Lung (tissue), 12 donors: ENCODE results near the gene SIGLEC9. TPM values are rescaled to one million over a fixed set of nuclear protein-coding genes. Genes with fewer than 3 reads are reported as not detected.

Experiments used
- ATAC-seq: fragments of 200-7000 bp; cut with Tn5 transposase; one replicate; pipeline ENCODE4 v1.9.1; 2020; ENCODE audit warnings: moderate number of reproducible peaks; ENCODE audit not compliant: insufficient read depth, low FRiP score
- DNase-seq, 3 donors: peaks; one replicate each; pipeline ENCODE4 v3.0.0-alpha.2; 2013 to 2017
- H3K27ac ChIP-seq, 2 donors: one replicate each; pipeline ENCODE4 v1.5.1; 2013; ENCODE audit warnings: mild to moderate bottlenecking in 2 of 2, moderate library complexity in 2 of 2, control low read depth in 1 of 2, inconsistent platforms in 1 of 2, low read depth in 1 of 2, low read length in 1 of 2
- H3K27me3 ChIP-seq, 3 donors: one replicate each; pipeline ENCODE4 v1.5.1; 2013; ENCODE audit warnings: low read length in 2 of 3; ENCODE audit not compliant: control insufficient read depth in 3 of 3, insufficient read depth in 3 of 3
- H3K36me3 ChIP-seq, 4 donors: one replicate each; pipeline ENCODE4 v1.5.1; 2013; ENCODE audit warnings: low read length in 4 of 4, mild to moderate bottlenecking in 1 of 4, moderate library complexity in 1 of 4; ENCODE audit not compliant: control insufficient read depth in 4 of 4, insufficient read depth in 4 of 4
- H3K4me1 ChIP-seq, 5 donors: one replicate each; pipeline ENCODE4 v1.5.1; 2013; ENCODE audit warnings: low read length in 5 of 5, mild to moderate bottlenecking in 2 of 5, moderate library complexity in 1 of 5; ENCODE audit not compliant: control insufficient read depth in 5 of 5, insufficient read depth in 5 of 5
- H3K4me3 ChIP-seq: one replicate; pipeline ENCODE4 v1.5.1; 2013; ENCODE audit warnings: mild to moderate bottlenecking, control low read depth, moderate library complexity
- H3K9ac ChIP-seq, 2 donors: one replicate each; pipeline ENCODE4 v1.5.1; 2013; ENCODE audit warnings: low read length in 2 of 2, control low read depth in 1 of 2; ENCODE audit not compliant: insufficient read depth in 1 of 2
- H3K9me3 ChIP-seq, 4 donors: one replicate each; pipeline ENCODE4 v1.5.1; 2013; ENCODE audit warnings: low read length in 3 of 4, mild to moderate bottlenecking in 1 of 4, moderate library complexity in 1 of 4; ENCODE audit not compliant: control insufficient read depth in 4 of 4, insufficient read depth in 3 of 4
- WGBS, 2 donors: extraction: QIAGEN DNeasy Blood & Tissue Kit; methylation state at CpG; one replicate each; pipeline ENCODE4 v1.1.7; 2013; 5-methylcytosine and 5-hydroxymethylcytosine counted together
- polyA plus RNA-seq, 2 donors: library from polyadenylated mRNA; stranded (reverse); fragments of 200-250 nt; gene quantifications; one replicate each; pipeline ENCODE4 v1.2.1, GENCODE V29; 2013
- total RNA-seq, 2 donors: library from RNA; depleted of rRNA in 1 of 2; stranded (reverse); fragments of >200 nt in 1 of 2; gene quantifications; one replicate each; pipeline ENCODE4 v1.2.1, GENCODE V29; 2014 to 2021
- TF ChIP-seq, protein P1 (sequence below): IDR thresholded peaks from 2 replicates; pipeline ENCODE4 v1.5.1; 2012; ENCODE audit warnings: mild to moderate bottlenecking; ENCODE audit errors: control extremely low read depth, extremely low read depth
- donor health status: control.
- donor health status: control.
- donor health status: Bipolar disorder and iron deficiency.
- donor health status: healthy.
- donor health status: DM: yes; HTN: yes; CAD: no.

Gene SIGLEC9
- total and polyA plus RNA-seq, 4 donors: 4.3 to 57.0 (median 15.1) TPM

DNA sequence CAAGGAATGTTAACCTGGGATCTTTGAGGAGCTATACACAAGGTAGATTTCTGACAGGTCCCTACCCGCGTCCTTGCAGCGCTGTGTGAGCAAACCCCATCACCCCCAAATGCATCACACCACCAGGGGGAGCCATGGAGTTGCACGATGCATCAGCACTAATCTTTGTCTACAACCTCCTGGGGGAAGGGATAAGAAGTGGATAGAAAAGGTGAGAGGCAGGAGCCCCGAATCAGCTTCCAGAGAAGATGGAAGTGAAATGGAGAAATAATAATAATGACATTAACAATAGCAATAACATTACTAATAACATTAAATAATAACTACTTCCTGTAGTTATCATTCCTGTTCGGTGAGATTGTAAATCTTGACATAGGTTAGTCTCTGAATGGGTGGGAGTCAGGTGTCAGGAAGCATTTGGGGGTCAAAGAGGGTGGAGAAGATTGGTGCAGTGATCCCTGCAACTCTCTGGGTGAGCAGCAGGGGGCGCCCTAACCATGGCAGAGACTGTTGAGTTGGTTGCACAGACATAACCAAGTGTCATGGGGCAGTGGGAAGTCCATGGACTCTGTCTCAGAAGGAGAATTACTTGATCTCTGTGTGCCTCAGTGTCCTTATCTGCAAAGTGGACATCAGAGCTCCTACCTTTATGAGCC is 33.9 kb downstream of the SIGLEC9 start:
- peaks cover 0 to 2% (median 0%) of the 10 kb centered on the region in 4 donors for H3K9me3 ChIP-seq
- TF ChIP-seq, protein P1, sequence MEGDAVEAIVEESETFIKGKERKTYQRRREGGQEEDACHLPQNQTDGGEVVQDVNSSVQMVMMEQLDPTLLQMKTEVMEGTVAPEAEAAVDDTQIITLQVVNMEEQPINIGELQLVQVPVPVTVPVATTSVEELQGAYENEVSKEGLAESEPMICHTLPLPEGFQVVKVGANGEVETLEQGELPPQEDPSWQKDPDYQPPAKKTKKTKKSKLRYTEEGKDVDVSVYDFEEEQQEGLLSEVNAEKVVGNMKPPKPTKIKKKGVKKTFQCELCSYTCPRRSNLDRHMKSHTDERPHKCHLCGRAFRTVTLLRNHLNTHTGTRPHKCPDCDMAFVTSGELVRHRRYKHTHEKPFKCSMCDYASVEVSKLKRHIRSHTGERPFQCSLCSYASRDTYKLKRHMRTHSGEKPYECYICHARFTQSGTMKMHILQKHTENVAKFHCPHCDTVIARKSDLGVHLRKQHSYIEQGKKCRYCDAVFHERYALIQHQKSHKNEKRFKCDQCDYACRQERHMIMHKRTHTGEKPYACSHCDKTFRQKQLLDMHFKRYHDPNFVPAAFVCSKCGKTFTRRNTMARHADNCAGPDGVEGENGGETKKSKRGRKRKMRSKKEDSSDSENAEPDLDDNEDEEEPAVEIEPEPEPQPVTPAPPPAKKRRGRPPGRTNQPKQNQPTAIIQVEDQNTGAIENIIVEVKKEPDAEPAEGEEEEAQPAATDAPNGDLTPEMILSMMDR: peak; percentile 20
- peaks cover 0 to 3% (median 0%) of the 10 kb centered on the region in 5 donors for H3K4me1 ChIP-seq
- 19 to 33% methylated on average over 7 of the region's 7 CpGs for WGBS, 2 donors
- no peak overlapping the region for H3K27ac ChIP-seq
- H3K27me3 ChIP-seq: no peaks in the 10 kb centered on the region
- DNase-seq: no peak
- H3K36me3 ChIP-seq: no peaks in the 10 kb centered on the region
- H3K4me3 ChIP-seq: no peak overlapping the region
- no peak overlapping the region for H3K9ac ChIP-seq
- peak; percentile 58 for ATAC-seq

DNA sequence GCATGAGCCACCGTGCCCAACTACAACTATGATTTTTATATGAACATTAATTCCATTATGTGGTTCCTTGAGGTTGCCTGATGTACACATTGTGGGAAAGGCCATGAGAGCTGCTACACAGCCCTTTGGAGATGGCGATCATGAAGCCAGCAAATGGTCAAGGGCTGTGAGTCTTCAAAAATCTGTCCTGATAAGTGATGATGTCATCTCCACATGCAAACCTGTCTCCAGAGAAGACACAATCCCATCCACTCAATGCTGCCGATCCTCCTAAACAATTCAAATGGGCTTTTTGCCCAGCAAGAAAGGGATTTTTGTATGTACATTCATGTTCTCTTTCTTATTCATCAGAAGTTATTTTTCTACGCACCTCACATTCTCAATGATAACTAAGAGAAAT is 35.0 kb downstream of the SIGLEC9 start:
- Histone ChIP-seq H3K9ac (no peak overlapping the region), H3K36me3 (no peaks in the 10 kb centered on the region), H3K27ac (no peak overlapping the region), H3K4me3 (no peak overlapping the region), H3K27me3 (no peaks in the 10 kb centered on the region), H3K9me3 (peaks cover 0 to 2% (median 0%) of the 10 kb centered on the region in 4 donors), H3K4me1 (peaks cover 0 to 3% (median 0%) of the 10 kb centered on the region in 5 donors)
- TF ChIP-seq, protein P1: no peak
- no peak for ATAC-seq
- DNase-seq: no peak
- WGBS, 2 donors: 89 to 92% methylated on average over 4 of the region's 4 CpGs

DNA sequence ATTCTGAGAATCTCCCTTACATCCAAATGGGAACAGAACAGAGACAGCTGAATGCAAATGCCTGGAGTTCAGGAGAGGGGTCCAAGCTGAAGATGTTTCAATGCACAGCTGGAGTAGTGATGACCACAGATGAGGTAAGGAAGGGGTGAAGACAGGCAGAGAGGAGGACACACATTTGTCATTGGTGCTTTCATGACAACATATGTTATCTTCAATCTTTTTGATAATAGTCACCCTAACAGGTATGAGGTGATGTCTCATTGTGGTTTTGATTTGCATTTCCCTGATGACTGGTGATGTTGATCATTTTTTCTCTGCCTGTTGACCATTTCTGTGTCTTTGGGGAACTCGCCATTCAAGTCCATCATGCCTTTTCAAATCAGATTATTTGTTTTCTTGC is 36.6 kb downstream of the SIGLEC9 start:
- peaks cover 0 to 3% (median 0%) of the 10 kb centered on the region in 5 donors for H3K4me1 ChIP-seq
- peaks cover 0 to 2% (median 0%) of the 10 kb centered on the region in 4 donors for H3K9me3 ChIP-seq
- H3K9ac ChIP-seq: no peak overlapping the region
- no peak for DNase-seq
- no peaks in the 10 kb centered on the region for H3K27me3 ChIP-seq
- ATAC-seq: no peak
- no peaks in the 10 kb centered on the region for H3K36me3 ChIP-seq
- no peak overlapping the region for H3K4me3 ChIP-seq
- H3K27ac ChIP-seq: no peak overlapping the region
- 82 to 88% methylated on average over 1 of the region's 1 CpG for WGBS, 2 donors
- TF ChIP-seq, protein P1: no peak
